ENCODE measurements around the gene ALDOA. TPM values are rescaled to one million over a fixed set of nuclear protein-coding genes. Genes with fewer than 3 reads are reported as not detected.

ALDOA gene
- total RNA-seq, 6 donors from 2014 or later, result 303 to 964 (median 731) TPM

DNA sequence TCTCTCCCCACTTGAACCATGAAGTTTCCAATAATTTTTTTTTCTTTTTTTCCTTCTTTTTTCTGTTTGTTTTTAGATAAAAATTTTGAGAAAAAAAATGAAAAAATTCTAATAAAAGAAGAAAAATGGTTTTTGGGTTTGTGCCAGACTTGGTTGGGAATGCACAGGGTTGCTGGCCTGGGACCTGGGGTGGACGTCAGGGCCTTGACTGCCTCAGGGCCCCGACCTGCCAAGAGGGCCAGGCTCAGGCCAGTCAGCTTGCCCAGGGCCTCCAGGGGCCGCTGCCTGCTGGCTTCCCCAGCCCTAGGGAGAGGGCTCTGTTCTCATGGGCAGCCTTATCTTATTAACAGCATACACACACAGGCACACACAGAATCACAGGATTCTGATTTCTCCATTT, 19.7 kb downstream of the ALDOA start:
- DNase-seq, result peak; percentile 20 to 57
- Histone ChIP-seq H3K36me3 (peaks cover 11 to 54% (median 52%) of the 10 kb centered on the region in 4 donors), H3K4me3 (no peak overlapping the region), H3K9me3 (no peaks in the 10 kb centered on the region), H3K4me1 (peaks cover 0 to 3% (median under 1%) of the 10 kb centered on the region in 4 donors), H3K27me3 (no peaks in the 10 kb centered on the region), H3K27ac (no peak overlapping the region)
- no peak for TF ChIP-seq EP300 (IDR thresholded peaks at IDR 0.05)
- TF ChIP-seq POLR2A (IDR thresholded peaks at IDR 0.05), result no peak
- no peak for TF ChIP-seq POLR2AphosphoS5 (IDR thresholded peaks at IDR 0.05)
- TF ChIP-seq, protein P1, sequence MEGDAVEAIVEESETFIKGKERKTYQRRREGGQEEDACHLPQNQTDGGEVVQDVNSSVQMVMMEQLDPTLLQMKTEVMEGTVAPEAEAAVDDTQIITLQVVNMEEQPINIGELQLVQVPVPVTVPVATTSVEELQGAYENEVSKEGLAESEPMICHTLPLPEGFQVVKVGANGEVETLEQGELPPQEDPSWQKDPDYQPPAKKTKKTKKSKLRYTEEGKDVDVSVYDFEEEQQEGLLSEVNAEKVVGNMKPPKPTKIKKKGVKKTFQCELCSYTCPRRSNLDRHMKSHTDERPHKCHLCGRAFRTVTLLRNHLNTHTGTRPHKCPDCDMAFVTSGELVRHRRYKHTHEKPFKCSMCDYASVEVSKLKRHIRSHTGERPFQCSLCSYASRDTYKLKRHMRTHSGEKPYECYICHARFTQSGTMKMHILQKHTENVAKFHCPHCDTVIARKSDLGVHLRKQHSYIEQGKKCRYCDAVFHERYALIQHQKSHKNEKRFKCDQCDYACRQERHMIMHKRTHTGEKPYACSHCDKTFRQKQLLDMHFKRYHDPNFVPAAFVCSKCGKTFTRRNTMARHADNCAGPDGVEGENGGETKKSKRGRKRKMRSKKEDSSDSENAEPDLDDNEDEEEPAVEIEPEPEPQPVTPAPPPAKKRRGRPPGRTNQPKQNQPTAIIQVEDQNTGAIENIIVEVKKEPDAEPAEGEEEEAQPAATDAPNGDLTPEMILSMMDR (IDR thresholded peaks at IDR 0.05), result no peak
- 88 to 94% methylated on average over 2 to 3 of the region's 3 CpGs for WGBS, 2 donors
- peak in 1 of 2 donors; percentile 24 for ATAC-seq (ENCODE audit: low FRiP score in 2 of 2)

- Histone ChIP-seq H3K27me3 (no peaks in the 10 kb centered on the region), H3K27ac (no peak overlapping the region), H3K4me1 (peaks cover 0 to 6% (median 4%) of the 10 kb centered on the region in 4 donors), H3K9me3 (no peaks in the 10 kb centered on the region), H3K36me3 (peaks cover 11 to 49% (median 47%) of the 10 kb centered on the region in 4 donors), H3K4me3 (no peak overlapping the region)
- ATAC-seq (ENCODE audit: low FRiP score in 2 of 2) (no peak), DNase-seq (no peak)
- WGBS, 2 donors, result 87 to 89% methylated on average over 3 to 4 of the region's 6 CpGs
- TF ChIP-seq POLR2AphosphoS5 (IDR thresholded peaks at IDR 0.05), result no peak
- no peak for TF ChIP-seq POLR2A (IDR thresholded peaks at IDR 0.05)
- no peak for TF ChIP-seq EP300 (IDR thresholded peaks at IDR 0.05)
- TF ChIP-seq, protein P1 (IDR thresholded peaks at IDR 0.05), result no peak
These were observed 20.3 kb downstream of the ALDOA start for GRCh38 chr16:30085820-30086219.

GRCh38 chr16:30086291-30087140, 21.0 kb downstream of the ALDOA start:
- no peak for ATAC-seq (ENCODE audit: low FRiP score in 2 of 2)
- DNase-seq, result peak; percentile 18 to 69
- H3K4me1 ChIP-seq, result peaks cover 7 to 13% (median 11%) of the 10 kb centered on the region in 4 donors
- no peak overlapping the region for H3K4me3 ChIP-seq
- no peaks in the 10 kb centered on the region for H3K9me3 ChIP-seq
- H3K27me3 ChIP-seq, result no peaks in the 10 kb centered on the region
- peak overlapping the region in 1 of 4 donors; percentile 56 for H3K27ac ChIP-seq
- 85 to 90% methylated on average over 18 to 24 of the region's 27 CpGs for WGBS, 2 donors
- TF ChIP-seq EP300 (IDR thresholded peaks at IDR 0.05) (no peak), POLR2AphosphoS5 (IDR thresholded peaks at IDR 0.05) (no peak), POLR2A (IDR thresholded peaks at IDR 0.05) (no peak)
- TF ChIP-seq, protein P1 (IDR thresholded peaks at IDR 0.05), result no peak
- peaks cover 7 to 42% (median 40%) of the 10 kb centered on the region in 4 donors for H3K36me3 ChIP-seq

GRCh38 chr16:30087181-30087898, 21.8 kb downstream of the ALDOA start:
- H3K4me3 ChIP-seq, result no peak overlapping the region
- TF ChIP-seq, protein P1 (IDR thresholded peaks at IDR 0.05), result no peak
- TF ChIP-seq EP300 (IDR thresholded peaks at IDR 0.05) (no peak), POLR2AphosphoS5 (IDR thresholded peaks at IDR 0.05) (peak in 1 of 2 donors; percentile 40), POLR2A (IDR thresholded peaks at IDR 0.05) (no peak)
- H3K9me3 ChIP-seq, result no peaks in the 10 kb centered on the region
- H3K27me3 ChIP-seq, result no peaks in the 10 kb centered on the region
- ATAC-seq (ENCODE audit: low FRiP score in 2 of 2) (no peak), DNase-seq (peak in 1 of 2 donors; percentile 63)
- H3K36me3 ChIP-seq, result peaks cover 6 to 34% (median 32%) of the 10 kb centered on the region in 4 donors
- WGBS, 2 donors, result 87 to 90% methylated on average over 11 of the region's 11 CpGs
- peak overlapping the region in 2 of 4 donors; percentile 56 to 58 for H3K27ac ChIP-seq
- peaks cover 10 to 22% (median 15%) of the 10 kb centered on the region in 4 donors for H3K4me1 ChIP-seq
